ENCODE results near the gene EIF1.

Gene EIF1

GRCh38 chr17:41717408-41718286 lies 29.0 kb downstream of the EIF1 start:
- peak; percentile 57 for ATAC-seq
- TF ChIP-seq SNAI2 (CRISPR knock-in tag; IDR thresholded peaks at IDR 0.05) (no peak), ZNF565 (CRISPR knock-in tag; conservative IDR thresholded peaks at IDR 0.05; ENCODE audit: low read depth) (no peak), OSR1 (CRISPR knock-in tag; IDR thresholded peaks at IDR 0.05) (no peak), ARNTL (CRISPR knock-in tag; IDR thresholded peaks at IDR 0.05; ENCODE audit: borderline replicate concordance, low read depth) (no peak), ZFP3 (CRISPR knock-in tag; IDR thresholded peaks at IDR 0.05) (no peak)

DNA sequence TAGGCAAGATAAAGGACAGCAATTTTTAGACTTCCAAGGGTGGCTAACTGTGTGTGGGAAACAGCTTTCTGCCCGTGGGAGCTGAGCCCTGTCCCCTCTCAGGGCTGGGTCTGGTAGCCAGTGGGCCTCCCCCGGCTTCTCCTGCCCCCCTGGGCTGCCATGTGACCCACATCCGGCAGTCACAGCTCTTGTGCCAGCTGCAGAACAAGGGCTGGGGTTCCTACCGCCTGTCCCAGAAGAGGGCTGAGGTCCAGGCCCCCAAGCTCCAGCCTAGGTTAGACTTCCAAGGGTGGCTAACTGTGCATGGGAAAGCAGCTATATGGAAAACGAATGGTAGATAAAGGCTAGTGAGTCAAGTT lies 29.6 kb downstream of the EIF1 start:
- TF ChIP-seq CREB5 (CRISPR knock-in tag; IDR thresholded peaks at IDR 0.05; ENCODE audit: low read depth) (no peak), TOX (CRISPR knock-in tag; IDR thresholded peaks at IDR 0.05; ENCODE audit: borderline replicate concordance) (no peak), ESRRG (CRISPR knock-in tag; IDR thresholded peaks at IDR 0.05) (no peak), PPARA (CRISPR knock-in tag; IDR thresholded peaks at IDR 0.05; ENCODE audit: borderline replicate concordance) (no peak), ZFP3 (CRISPR knock-in tag; IDR thresholded peaks at IDR 0.05) (no peak), RARB (CRISPR knock-in tag; IDR thresholded peaks at IDR 0.05) (no peak), BACH2 (CRISPR knock-in tag; IDR thresholded peaks at IDR 0.05; ENCODE audit: borderline replicate concordance) (no peak), CSDC2 (CRISPR knock-in tag; IDR thresholded peaks at IDR 0.05) (no peak), ZC3H10 (CRISPR knock-in tag; IDR thresholded peaks at IDR 0.05) (no peak), ARNTL (CRISPR knock-in tag; IDR thresholded peaks at IDR 0.05; ENCODE audit: borderline replicate concordance, low read depth) (no peak), OSR1 (CRISPR knock-in tag; IDR thresholded peaks at IDR 0.05) (no peak), ZFP30 (CRISPR knock-in tag; IDR thresholded peaks at IDR 0.05) (no peak), GLIS3 (CRISPR knock-in tag; IDR thresholded peaks at IDR 0.05) (no peak), ZNF565 (CRISPR knock-in tag; conservative IDR thresholded peaks at IDR 0.05; ENCODE audit: low read depth) (no peak), ISL1 (CRISPR knock-in tag; IDR thresholded peaks at IDR 0.05) (no peak), ZNF70 (CRISPR knock-in tag; IDR thresholded peaks at IDR 0.05) (no peak)
- TF ChIP-seq, protein P1, sequence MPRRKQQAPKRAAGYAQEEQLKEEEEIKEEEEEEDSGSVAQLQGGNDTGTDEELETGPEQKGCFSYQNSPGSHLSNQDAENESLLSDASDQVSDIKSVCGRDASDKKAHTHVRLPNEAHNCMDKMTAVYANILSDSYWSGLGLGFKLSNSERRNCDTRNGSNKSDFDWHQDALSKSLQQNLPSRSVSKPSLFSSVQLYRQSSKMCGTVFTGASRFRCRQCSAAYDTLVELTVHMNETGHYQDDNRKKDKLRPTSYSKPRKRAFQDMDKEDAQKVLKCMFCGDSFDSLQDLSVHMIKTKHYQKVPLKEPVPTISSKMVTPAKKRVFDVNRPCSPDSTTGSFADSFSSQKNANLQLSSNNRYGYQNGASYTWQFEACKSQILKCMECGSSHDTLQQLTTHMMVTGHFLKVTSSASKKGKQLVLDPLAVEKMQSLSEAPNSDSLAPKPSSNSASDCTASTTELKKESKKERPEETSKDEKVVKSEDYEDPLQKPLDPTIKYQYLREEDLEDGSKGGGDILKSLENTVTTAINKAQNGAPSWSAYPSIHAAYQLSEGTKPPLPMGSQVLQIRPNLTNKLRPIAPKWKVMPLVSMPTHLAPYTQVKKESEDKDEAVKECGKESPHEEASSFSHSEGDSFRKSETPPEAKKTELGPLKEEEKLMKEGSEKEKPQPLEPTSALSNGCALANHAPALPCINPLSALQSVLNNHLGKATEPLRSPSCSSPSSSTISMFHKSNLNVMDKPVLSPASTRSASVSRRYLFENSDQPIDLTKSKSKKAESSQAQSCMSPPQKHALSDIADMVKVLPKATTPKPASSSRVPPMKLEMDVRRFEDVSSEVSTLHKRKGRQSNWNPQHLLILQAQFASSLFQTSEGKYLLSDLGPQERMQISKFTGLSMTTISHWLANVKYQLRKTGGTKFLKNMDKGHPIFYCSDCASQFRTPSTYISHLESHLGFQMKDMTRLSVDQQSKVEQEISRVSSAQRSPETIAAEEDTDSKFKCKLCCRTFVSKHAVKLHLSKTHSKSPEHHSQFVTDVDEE (CRISPR knock-in tag; IDR thresholded peaks at IDR 0.05) = no peak
- TF ChIP-seq, protein P2, sequence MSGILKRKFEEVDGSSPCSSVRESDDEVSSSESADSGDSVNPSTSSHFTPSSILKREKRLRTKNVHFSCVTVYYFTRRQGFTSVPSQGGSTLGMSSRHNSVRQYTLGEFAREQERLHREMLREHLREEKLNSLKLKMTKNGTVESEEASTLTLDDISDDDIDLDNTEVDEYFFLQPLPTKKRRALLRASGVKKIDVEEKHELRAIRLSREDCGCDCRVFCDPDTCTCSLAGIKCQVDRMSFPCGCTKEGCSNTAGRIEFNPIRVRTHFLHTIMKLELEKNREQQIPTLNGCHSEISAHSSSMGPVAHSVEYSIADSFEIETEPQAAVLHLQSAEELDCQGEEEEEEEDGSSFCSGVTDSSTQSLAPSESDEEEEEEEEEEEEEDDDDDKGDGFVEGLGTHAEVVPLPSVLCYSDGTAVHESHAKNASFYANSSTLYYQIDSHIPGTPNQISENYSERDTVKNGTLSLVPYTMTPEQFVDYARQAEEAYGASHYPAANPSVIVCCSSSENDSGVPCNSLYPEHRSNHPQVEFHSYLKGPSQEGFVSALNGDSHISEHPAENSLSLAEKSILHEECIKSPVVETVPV (CRISPR knock-in tag; IDR thresholded peaks at IDR 0.05) = no peak
- ATAC-seq = no peak

GRCh38 chr17:41722231-41722630 lies 33.5 kb downstream of the EIF1 start:
- no peak for ATAC-seq
- TF ChIP-seq ZFP30 (CRISPR knock-in tag; IDR thresholded peaks at IDR 0.05) (no peak), ZC3H10 (CRISPR knock-in tag; IDR thresholded peaks at IDR 0.05) (no peak), ZNF70 (CRISPR knock-in tag; IDR thresholded peaks at IDR 0.05) (no peak), OSR1 (CRISPR knock-in tag; IDR thresholded peaks at IDR 0.05) (no peak), ZFP3 (CRISPR knock-in tag; IDR thresholded peaks at IDR 0.05) (no peak), RARB (CRISPR knock-in tag; IDR thresholded peaks at IDR 0.05) (no peak), TOX (CRISPR knock-in tag; IDR thresholded peaks at IDR 0.05; ENCODE audit: borderline replicate concordance) (no peak), PATZ1 (CRISPR knock-in tag; IDR thresholded peaks at IDR 0.05; ENCODE audit: borderline replicate concordance) (no peak), GLIS3 (CRISPR knock-in tag; IDR thresholded peaks at IDR 0.05) (no peak), ESRRG (CRISPR knock-in tag; IDR thresholded peaks at IDR 0.05) (no peak), CREB5 (CRISPR knock-in tag; IDR thresholded peaks at IDR 0.05; ENCODE audit: low read depth) (no peak), SNAI2 (CRISPR knock-in tag; IDR thresholded peaks at IDR 0.05) (no peak), ZNF565 (CRISPR knock-in tag; conservative IDR thresholded peaks at IDR 0.05; ENCODE audit: low read depth) (no peak), TCF4 (CRISPR knock-in tag; IDR thresholded peaks at IDR 0.05; ENCODE audit: borderline replicate concordance) (no peak), ISL1 (CRISPR knock-in tag; IDR thresholded peaks at IDR 0.05) (no peak)
- TF ChIP-seq, protein P3, sequence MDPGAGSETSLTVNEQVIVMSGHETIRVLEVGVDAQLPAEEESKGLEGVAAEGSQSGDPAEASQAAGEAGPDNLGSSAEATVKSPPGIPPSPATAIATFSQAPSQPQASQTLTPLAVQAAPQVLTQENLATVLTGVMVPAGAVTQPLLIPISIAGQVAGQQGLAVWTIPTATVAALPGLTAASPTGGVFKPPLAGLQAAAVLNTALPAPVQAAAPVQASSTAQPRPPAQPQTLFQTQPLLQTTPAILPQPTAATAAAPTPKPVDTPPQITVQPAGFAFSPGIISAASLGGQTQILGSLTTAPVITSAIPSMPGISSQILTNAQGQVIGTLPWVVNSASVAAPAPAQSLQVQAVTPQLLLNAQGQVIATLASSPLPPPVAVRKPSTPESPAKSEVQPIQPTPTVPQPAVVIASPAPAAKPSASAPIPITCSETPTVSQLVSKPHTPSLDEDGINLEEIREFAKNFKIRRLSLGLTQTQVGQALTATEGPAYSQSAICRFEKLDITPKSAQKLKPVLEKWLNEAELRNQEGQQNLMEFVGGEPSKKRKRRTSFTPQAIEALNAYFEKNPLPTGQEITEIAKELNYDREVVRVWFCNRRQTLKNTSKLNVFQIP (CRISPR knock-in tag; IDR thresholded peaks at IDR 0.05; ENCODE audit: borderline replicate concordance, low read depth) = no peak
- TF ChIP-seq, protein P1 (CRISPR knock-in tag; IDR thresholded peaks at IDR 0.05) = no peak

All from SK-N-SH treated with all-trans-retinoic acid at 6 μM for 48 hours (cell line).